DND-41 (cell line): ENCODE measurements around the gene SLC2A14.

Experiments used
- ATAC-seq: fragments of 200-7000 bp; cut with Tn5 transposase; 3 replicates; pipeline ENCODE4 v1.9.1; 2021; ENCODE audit warnings: low read depth; ENCODE audit not compliant: insufficient read depth
- DNase-seq: peaks from one replicate; pipeline ENCODE4 v3.0.0-alpha.2; 2020
- H2AFZ ChIP-seq: 2 replicates; pipeline ENCODE4 v1.6.0; 2012; ENCODE audit warnings: low read depth, low read length
- H3K27ac ChIP-seq: 2 replicates; pipeline ENCODE4 v1.5.1; 2012; ENCODE audit warnings: low read length, inconsistent platforms
- H3K27me3 ChIP-seq: fragments of 200-600 bp; sonication (generic); 2 replicates; pipeline ENCODE4 v1.6.0; 2012; ENCODE audit warnings: low read length, mild to moderate bottlenecking, inconsistent platforms; ENCODE audit not compliant: insufficient read depth, poor library complexity
- H3K36me3 ChIP-seq: 2 replicates; pipeline ENCODE4 v1.5.1; 2012; ENCODE audit warnings: low read length, inconsistent platforms; ENCODE audit not compliant: insufficient read depth
- H3K4me1 ChIP-seq: 2 replicates; pipeline ENCODE4 v1.5.1; 2012; ENCODE audit warnings: mild to moderate bottlenecking, low read length; ENCODE audit not compliant: insufficient read depth
- H3K4me2 ChIP-seq: 2 replicates; pipeline ENCODE4 v1.6.0; 2012; ENCODE audit warnings: mild to moderate bottlenecking, moderate library complexity, low read length, inconsistent platforms; ENCODE audit not compliant: insufficient read depth
- H3K4me3 ChIP-seq, 2 experiments: fragments of 200-600 bp in 1 of 2; shearing (Covaris generic) in 1 of 2; 2 replicates each; pipeline ENCODE4 v1.5.1; 2012 to 2016; ENCODE audit warnings: inconsistent platforms in 2 of 2, low read length in 2 of 2, mild to moderate bottlenecking in 2 of 2, low read depth in 1 of 2, moderate library complexity in 1 of 2
- H3K79me2 ChIP-seq: 2 replicates; pipeline ENCODE4 v1.6.0; 2012; ENCODE audit warnings: low read length, inconsistent platforms; ENCODE audit not compliant: insufficient read depth
- H3K9ac ChIP-seq: 2 replicates; pipeline ENCODE4 v1.6.0; 2012; ENCODE audit warnings: low read depth, mild to moderate bottlenecking, inconsistent platforms, low read length, moderate library complexity
- H3K9me3 ChIP-seq: 2 replicates; pipeline ENCODE4 v1.5.1; 2012; ENCODE audit warnings: low read length, moderate library complexity, mild to moderate bottlenecking, inconsistent platforms; ENCODE audit not compliant: insufficient read depth, severe bottlenecking
- H4K20me1 ChIP-seq: 2 replicates; pipeline ENCODE4 v1.6.0; 2012; ENCODE audit warnings: low read length; ENCODE audit not compliant: insufficient read depth
- EZH2 ChIP-seq: IDR thresholded peaks from 3 replicates; pipeline ENCODE4 v1.6.1; 2012; ENCODE audit warnings: borderline replicate concordance, low read depth, mild to moderate bottlenecking, moderate library complexity, low read length, inconsistent platforms; ENCODE audit not compliant: severe bottlenecking
- TF ChIP-seq, protein P1 (sequence below): IDR thresholded peaks from 2 replicates; pipeline ENCODE4 v1.5.1; 2012; ENCODE audit warnings: borderline replicate concordance, low read length, moderate library complexity, mild to moderate bottlenecking; ENCODE audit not compliant: poor library complexity, severe bottlenecking; ENCODE audit errors: extremely low read depth

Gene SLC2A14

DNA sequence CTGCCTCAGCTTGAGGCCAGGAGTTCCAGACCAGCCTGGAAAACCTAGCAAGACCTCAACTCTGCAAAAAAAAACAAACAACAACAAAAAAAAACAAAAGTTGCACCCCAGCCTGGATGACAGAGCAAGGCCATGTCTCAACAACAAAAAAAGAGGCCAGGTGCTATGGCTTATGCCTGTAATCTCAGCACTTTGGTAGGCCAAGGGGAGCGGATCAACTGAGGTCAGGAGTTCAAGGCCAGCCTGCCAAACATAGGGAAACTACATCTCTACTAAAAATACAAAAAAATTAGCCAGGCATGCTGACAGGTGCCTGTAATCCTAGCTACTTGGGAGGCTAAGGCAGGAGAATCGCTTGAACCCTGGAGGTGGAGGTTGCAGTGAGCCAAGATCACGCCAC lies 6.5 kb upstream of the SLC2A14 start:
- H3K79me2 ChIP-seq = no peaks in the 10 kb centered on the region
- no peak overlapping the region for H3K4me3 ChIP-seq
- H2AFZ ChIP-seq = no peak overlapping the region
- no peak overlapping the region for H3K27ac ChIP-seq
- H4K20me1 ChIP-seq = no peaks in the 10 kb centered on the region
- no peaks in the 10 kb centered on the region for H3K36me3 ChIP-seq
- H3K27me3 ChIP-seq = no peaks in the 10 kb centered on the region
- no peaks in the 10 kb centered on the region for H3K9me3 ChIP-seq
- no peak overlapping the region for H3K9ac ChIP-seq
- DNase-seq = no peak
- H3K4me1 ChIP-seq = no peaks in the 10 kb centered on the region
- TF ChIP-seq, protein P1, sequence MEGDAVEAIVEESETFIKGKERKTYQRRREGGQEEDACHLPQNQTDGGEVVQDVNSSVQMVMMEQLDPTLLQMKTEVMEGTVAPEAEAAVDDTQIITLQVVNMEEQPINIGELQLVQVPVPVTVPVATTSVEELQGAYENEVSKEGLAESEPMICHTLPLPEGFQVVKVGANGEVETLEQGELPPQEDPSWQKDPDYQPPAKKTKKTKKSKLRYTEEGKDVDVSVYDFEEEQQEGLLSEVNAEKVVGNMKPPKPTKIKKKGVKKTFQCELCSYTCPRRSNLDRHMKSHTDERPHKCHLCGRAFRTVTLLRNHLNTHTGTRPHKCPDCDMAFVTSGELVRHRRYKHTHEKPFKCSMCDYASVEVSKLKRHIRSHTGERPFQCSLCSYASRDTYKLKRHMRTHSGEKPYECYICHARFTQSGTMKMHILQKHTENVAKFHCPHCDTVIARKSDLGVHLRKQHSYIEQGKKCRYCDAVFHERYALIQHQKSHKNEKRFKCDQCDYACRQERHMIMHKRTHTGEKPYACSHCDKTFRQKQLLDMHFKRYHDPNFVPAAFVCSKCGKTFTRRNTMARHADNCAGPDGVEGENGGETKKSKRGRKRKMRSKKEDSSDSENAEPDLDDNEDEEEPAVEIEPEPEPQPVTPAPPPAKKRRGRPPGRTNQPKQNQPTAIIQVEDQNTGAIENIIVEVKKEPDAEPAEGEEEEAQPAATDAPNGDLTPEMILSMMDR = no peak
- no peak for TF ChIP-seq EZH2
- ATAC-seq = no peak
- no peak overlapping the region for H3K4me2 ChIP-seq

DNA sequence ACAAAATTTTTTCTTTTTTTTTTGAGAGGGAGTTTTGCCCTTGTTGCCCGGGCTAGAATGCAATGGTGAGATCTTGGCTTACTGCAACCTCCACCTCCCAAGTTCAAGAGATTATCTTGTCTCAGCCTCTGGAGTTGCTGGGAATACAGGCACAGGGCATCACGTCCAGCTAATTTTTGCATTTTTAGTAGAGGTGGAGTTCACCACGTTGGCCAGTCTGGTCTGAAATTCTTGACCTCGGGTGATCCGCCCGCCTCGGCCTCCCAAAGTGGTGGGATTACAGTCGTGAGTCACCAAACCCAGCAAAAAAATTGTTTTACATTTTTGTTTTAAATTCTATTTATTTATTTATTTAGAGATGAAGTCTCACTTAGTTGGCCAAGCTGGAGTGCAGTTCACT lies 4.7 kb upstream of the SLC2A14 start:
- H3K27ac ChIP-seq = no peak overlapping the region
- H3K9ac ChIP-seq = no peak overlapping the region
- no peak overlapping the region for H3K4me3 ChIP-seq
- no peaks in the 10 kb centered on the region for H3K79me2 ChIP-seq
- no peaks in the 10 kb centered on the region for H4K20me1 ChIP-seq
- no peak for DNase-seq
- no peaks in the 10 kb centered on the region for H3K27me3 ChIP-seq
- no peak for ATAC-seq
- H3K36me3 ChIP-seq = no peaks in the 10 kb centered on the region
- no peak overlapping the region for H3K4me2 ChIP-seq
- TF ChIP-seq, protein P1 = no peak
- TF ChIP-seq EZH2 = no peak
- no peaks in the 10 kb centered on the region for H3K9me3 ChIP-seq
- no peaks in the 10 kb centered on the region for H3K4me1 ChIP-seq
- no peak overlapping the region for H2AFZ ChIP-seq

DNA sequence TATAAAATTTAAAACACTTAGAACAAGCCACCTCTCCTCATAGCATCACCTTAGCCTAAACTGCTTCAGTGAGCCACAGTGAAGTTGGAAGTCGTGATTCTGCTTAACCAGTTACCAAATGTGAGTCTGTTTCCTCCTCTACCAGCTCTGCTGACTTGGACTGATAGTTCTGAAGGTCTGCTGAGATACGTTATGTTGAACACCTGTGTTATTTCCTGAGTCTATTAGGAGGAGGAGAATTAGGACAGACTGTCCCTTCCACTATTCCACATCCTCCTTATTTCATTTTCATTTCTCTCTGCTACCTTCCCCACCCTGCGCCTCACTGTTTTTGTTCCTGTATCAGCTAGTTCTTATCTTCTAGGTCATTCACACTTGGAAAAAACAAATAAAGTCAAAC lies 2.4 kb downstream of the SLC2A14 start:
- Histone ChIP-seq H4K20me1 (no peaks in the 10 kb centered on the region), H3K4me1 (no peaks in the 10 kb centered on the region), H3K9me3 (no peaks in the 10 kb centered on the region), H3K4me2 (no peak overlapping the region), H2AFZ (no peak overlapping the region), H3K9ac (no peak overlapping the region), H3K4me3 (no peak overlapping the region), H3K27ac (no peak overlapping the region), H3K36me3 (no peaks in the 10 kb centered on the region), H3K79me2 (no peaks in the 10 kb centered on the region), H3K27me3 (no peaks in the 10 kb centered on the region)
- no peak for DNase-seq
- TF ChIP-seq EZH2 = no peak
- no peak for ATAC-seq

DNA sequence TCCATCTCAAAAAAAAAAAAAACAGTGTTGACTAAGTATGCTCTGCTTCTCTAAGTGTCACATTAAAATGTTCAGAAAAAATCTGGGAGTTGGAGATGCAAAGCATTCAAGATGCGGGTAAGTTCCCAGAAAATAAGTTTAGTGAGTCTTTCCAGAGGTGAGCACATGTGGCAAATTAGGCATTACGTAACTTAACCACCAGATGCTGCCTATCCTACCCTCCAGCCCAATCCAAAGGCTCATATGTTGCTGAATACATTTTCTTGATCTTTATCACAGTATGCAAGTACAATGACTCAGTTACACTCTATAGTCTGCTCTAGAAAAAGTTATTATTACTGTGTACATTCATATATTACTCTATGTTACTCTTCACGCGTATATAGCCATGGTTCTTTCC lies 3.6 kb downstream of the SLC2A14 start:
- DNase-seq (no peak), ATAC-seq (no peak)
- TF ChIP-seq, protein P1 = no peak
- no peak for TF ChIP-seq EZH2
- Histone ChIP-seq H3K4me2 (no peak overlapping the region), H4K20me1 (no peaks in the 10 kb centered on the region), H3K9ac (no peak overlapping the region), H3K27ac (no peak overlapping the region), H3K27me3 (no peaks in the 10 kb centered on the region), H3K4me1 (no peaks in the 10 kb centered on the region), H3K36me3 (no peaks in the 10 kb centered on the region), H3K4me3 (no peak overlapping the region), H2AFZ (no peak overlapping the region), H3K79me2 (no peaks in the 10 kb centered on the region), H3K9me3 (no peaks in the 10 kb centered on the region)
